ENCODE results near the gene PSD4. TPM values are rescaled to one million over a fixed set of nuclear protein-coding genes. Genes with fewer than 3 reads are reported as not detected.

Gene PSD4
- total and polyA plus RNA-seq, 2 of the 8 experiments (the other 6 are each of a cell fraction or from before 2014, with no cell fraction given): 0.53 to 1.2 TPM

DNA sequence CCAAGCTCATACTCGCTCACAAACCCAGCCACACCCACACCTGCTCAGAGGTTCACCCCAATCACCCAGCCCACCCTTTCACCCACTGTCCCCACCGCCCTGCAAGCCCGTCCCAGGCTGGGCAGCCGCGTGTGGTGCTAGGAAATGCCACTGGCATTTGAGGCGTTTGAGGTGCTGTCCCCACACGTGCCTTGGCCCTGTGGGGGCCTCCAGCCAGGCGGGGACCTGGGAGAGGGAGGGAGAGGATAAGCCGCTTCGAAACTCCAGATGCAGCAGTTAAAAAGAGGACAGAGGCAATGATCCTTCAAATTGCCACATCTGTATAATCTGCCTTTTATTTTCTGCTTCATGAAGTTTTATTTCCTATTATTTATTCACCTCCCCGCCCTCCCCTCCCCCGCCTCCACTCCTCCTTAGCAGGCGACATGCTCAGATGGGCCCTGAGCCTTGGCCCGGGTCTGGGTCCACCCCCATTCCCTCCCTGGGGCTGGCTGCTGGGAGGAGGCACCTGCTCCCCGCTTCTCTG lies 35.9 kb downstream of the PSD4 start:
- TF ChIP-seq HDAC6 (IDR thresholded peaks at IDR 0.05; ENCODE audit: low read depth, low read length): no peak
- no peak for TF ChIP-seq TEAD4 (IDR thresholded peaks at IDR 0.05; ENCODE audit: low read depth, low read length)
- no peak for TF ChIP-seq GABPA (IDR thresholded peaks at IDR 0.05; ENCODE audit: borderline replicate concordance, insufficient read depth, low read length)
- H2BK15ac ChIP-seq (ENCODE audit: low read length): no peak overlapping the region
- no peak overlapping the region for H2BK120ac ChIP-seq (replicated peaks; ENCODE audit: low read depth, low read length)
- H3K36me3 ChIP-seq (ENCODE audit: control insufficient read depth in 2 of 4, insufficient read depth in 4 of 4, low read length in 3 of 4): no peaks in the 10 kb centered on the region
- no peak overlapping the region for H3K14ac ChIP-seq (ENCODE audit: insufficient read length)
- 0 out of 2 replicates have a peak overlapping the region, but pooled peaks have one; percentile 4 for H3K18ac ChIP-seq (ENCODE audit: extremely low read depth, low read length)
- POLR2A ChIA-PET (ENCODE audit: partially characterized antibody): no interaction called here
- H3K4me1 ChIP-seq (replicated peaks in 1 of 4; ENCODE audit: control insufficient read depth in 3 of 4, insufficient read depth in 4 of 4, low read length in 3 of 4): peaks cover 0 to 2% (median 0%) of the 10 kb centered on the region in 4 experiments; a peak in 2 of 7 replicates
- H3K9ac ChIP-seq (replicated peaks in 1 of 4; ENCODE audit: extremely low read depth in 1 of 4, low read depth in 3 of 4, low read length in 3 of 4): no peak overlapping the region
- H3K79me2 ChIP-seq (ENCODE audit: control insufficient read depth in 1 of 2, insufficient read depth in 2 of 2, low read length in 2 of 2): no peaks in the 10 kb centered on the region
- H2BK20ac ChIP-seq (ENCODE audit: low read length): no peak overlapping the region
- no peak overlapping the region for H3K27ac ChIP-seq (ENCODE audit: low read depth, low read length)
- H3K23me2 ChIP-seq (ENCODE audit: low read depth, low read length): no peaks in the 10 kb centered on the region
- H3K4me3 ChIP-seq (ENCODE audit: extremely low read depth in 1 of 4, insufficient read depth in 2 of 4, low read depth in 3 of 4, low read length in 4 of 4): no peak overlapping the region
- 83% methylated on average over 8 of the region's 15 CpGs; no CpG with 5 or more reads in 1 of the 2 experiments for WGBS, 2 experiments (ENCODE audit: extremely low coverage in 1 of 2, insufficient coverage in 1 of 2, insufficient read length in 1 of 2, insufficient replicate concordance in 2 of 2, low coverage in 1 of 2, low lambda C conversion rate in 2 of 2, missing lambda C conversion rate in 1 of 2)
- no peak overlapping the region for H3K4me2 ChIP-seq (ENCODE audit: insufficient read depth in 1 of 2, low read depth in 2 of 2, low read length in 2 of 2)
- H4K91ac ChIP-seq (replicated peaks; ENCODE audit: insufficient read length, low read length): no peak overlapping the region
- H2AK5ac ChIP-seq (ENCODE audit: low read depth, low read length): no peak overlapping the region
- no peak overlapping the region for H2BK5ac ChIP-seq (ENCODE audit: low read depth, low read length)
- no peak overlapping the region for H2BK12ac ChIP-seq (ENCODE audit: low read depth, low read length)
- no peak overlapping the region for H3K23ac ChIP-seq (ENCODE audit: insufficient read length)
- peaks cover 0 to 3% (median 0%) of the 10 kb centered on the region in 4 experiments; a peak in 1 of 7 replicates for H3K27me3 ChIP-seq (replicated peaks in 1 of 4; ENCODE audit: control insufficient read depth in 3 of 4, extremely low read depth in 1 of 4, insufficient read depth in 3 of 4, low read length in 3 of 4)
- no peak overlapping the region for H4K5ac ChIP-seq (ENCODE audit: insufficient read length, low read depth, low read length)
- H2AFZ ChIP-seq (ENCODE audit: low read length): no peak overlapping the region
- no peaks in the 10 kb centered on the region for H4K20me1 ChIP-seq (replicated peaks in 1 of 2; ENCODE audit: control insufficient read depth in 1 of 2, insufficient read depth in 2 of 2, low read length in 2 of 2)
- FAIRE-seq (no peak), DNase-seq (ENCODE audit: low read depth in 1 of 2, low spot score in 2 of 2) (no peak)
- H3K4ac ChIP-seq (replicated peaks; ENCODE audit: insufficient read length, low read depth, low read length): no peak overlapping the region
- H3K9me3 ChIP-seq (ENCODE audit: insufficient read depth in 2 of 2, low read depth in 1 of 2, low read length in 1 of 2): no peaks in the 10 kb centered on the region
- H3K56ac ChIP-seq (replicated peaks; ENCODE audit: insufficient read length, low read depth, low read length): no peak overlapping the region
- H3K79me1 ChIP-seq (ENCODE audit: low read depth, low read length): no peaks in the 10 kb centered on the region
- CTCF ChIA-PET (ENCODE audit: partially characterized antibody): interaction anchor here (1.0 to 5.1 kb wide), 5 partner anchors 7 to 181 kb away, joined by 3 to 43 read pairs (median 4); no protein-coding TSS in a partner anchor
- H4K8ac ChIP-seq (ENCODE audit: extremely low read depth, insufficient read depth, low read length): no peak overlapping the region
